HEK293T (cell line): ENCODE results near the gene RBM10.

Source experiments
- ARNT ChIP-seq: fragments of 450-650 bp; IDR thresholded peaks from 2 replicates; pipeline ENCODE4 v1.6.1; 2017; ENCODE audit warnings: mild to moderate bottlenecking
- BHLHE40 ChIP-seq: fragments of 450-650 bp; IDR thresholded peaks from 2 replicates; pipeline ENCODE4 v1.6.1; 2016; ENCODE audit warnings: mild to moderate bottlenecking, moderate library complexity, borderline replicate concordance
- CTBP1 ChIP-seq: fragments of 450-650 bp; IDR thresholded peaks from 2 replicates; pipeline ENCODE4 v1.6.1; 2016; ENCODE audit warnings: borderline replicate concordance
- ELF4 ChIP-seq: fragments of 450-650 bp; IDR thresholded peaks from 2 replicates; pipeline ENCODE4 v1.6.1; 2017; ENCODE audit warnings: antibody characterized with exemption
- FOXK2 ChIP-seq: fragments of 450-650 bp; IDR thresholded peaks from 2 replicates; pipeline ENCODE4 v1.6.1; 2016; ENCODE audit warnings: mild to moderate bottlenecking
- FOXM1 ChIP-seq: fragments of 450-650 bp; IDR thresholded peaks from 2 replicates; pipeline ENCODE4 v1.6.1; 2017; ENCODE audit warnings: mild to moderate bottlenecking, borderline replicate concordance
- L3MBTL2 ChIP-seq: fragments of 450-650 bp; conservative IDR thresholded peaks from 2 replicates; pipeline ENCODE4 v1.6.1; 2016; ENCODE audit warnings: mild to moderate bottlenecking
- LEF1 ChIP-seq: fragments of 450-650 bp; IDR thresholded peaks from 2 replicates; pipeline ENCODE4 v1.6.1; 2017; ENCODE audit warnings: mild to moderate bottlenecking, borderline replicate concordance
- NFRKB ChIP-seq: fragments of 450-650 bp; IDR thresholded peaks from 2 replicates; pipeline ENCODE4 v1.6.1; 2016; ENCODE audit warnings: mild to moderate bottlenecking, moderate library complexity
- PKNOX1 ChIP-seq: fragments of 450-650 bp; IDR thresholded peaks from 2 replicates; pipeline ENCODE4 v1.6.1; 2016
- SP1 ChIP-seq: fragments of 450-650 bp; IDR thresholded peaks from 2 replicates; pipeline ENCODE4 v1.6.1; 2017
- SUZ12 ChIP-seq: fragments of 450-650 bp; IDR thresholded peaks from 2 replicates; pipeline ENCODE4 v1.6.1; 2016; ENCODE audit warnings: mild to moderate bottlenecking
- TARDBP ChIP-seq: fragments of 450-650 bp; IDR thresholded peaks from 2 replicates; pipeline ENCODE4 v1.6.1; 2016
- ZNF384 ChIP-seq: fragments of 450-650 bp; IDR thresholded peaks from 2 replicates; pipeline ENCODE4 v1.6.1; 2016

- TF ChIP-seq ARNT (no peak), TARDBP (no peak), L3MBTL2 (no peak), FOXM1 (no peak), ELF4 (no peak), ZNF384 (no peak), SP1 (no peak), NFRKB (no peak), SUZ12 (no peak), FOXK2 (no peak), CTBP1 (no peak), BHLHE40 (no peak), PKNOX1 (no peak), LEF1 (no peak)
Observed at GRCh38 chrX:47112316-47112954, 32.6 kb upstream of the RBM10 start.
